GM12878 (cell line): Measurements from ENCODE around the gene C16orf86. TPM values are rescaled to one million over a fixed set of nuclear protein-coding genes. Genes with fewer than 3 reads are reported as not detected.

ENCODE experiments used
- ATAC-seq: fragments of 200-7000 bp; cut with Tn5 transposase; 3 replicates; pipeline ENCODE4 v1.9.1; 2020; ENCODE audit warnings: mild to moderate bottlenecking, moderate library complexity
- BruUV-seq: library from RNA; stranded (reverse); fragments of 400-500 nt; replicated peaks from 2 replicates; lab custom pipeline; 2021; lab: Mats Ljungman, UMichigan
- CTCF ChIA-PET: fragments of 300-600 bp; sonication (Branson Sonifier 250); formaldehyde crosslinking; extraction: SDS; loops from one replicate; lab custom pipeline; 2021; ENCODE audit warnings: inconsistent platforms; lab: Yijun Ruan, JAX
- POLR2A ChIA-PET: fragments of 350-600 bp; formaldehyde crosslinking; extraction: SDS; loops from one replicate; lab custom pipeline; 2021; ENCODE audit warnings: inconsistent platforms; lab: Charles Lee
- RAD21 ChIA-PET: fragments of 300-600 bp; sonication (Branson Sonifier 250); formaldehyde crosslinking; loops from one replicate; lab custom pipeline; 2023; ENCODE audit warnings: antibody characterized with exemption; ENCODE audit not compliant: unreplicated experiment; lab: Charles Lee
- SMC1A ChIA-PET: fragments of 300-600 bp; sonication (Branson Sonifier 250); formaldehyde crosslinking; loops from one replicate; lab custom pipeline; 2023; ENCODE audit not compliant: unreplicated experiment, uncharacterized antibody; lab: Charles Lee
- DNase-seq: peaks from one replicate; pipeline ENCODE4 v3.0.0-alpha.2; 2011; ENCODE audit warnings: low read depth, low spot score
- FAIRE-seq: peaks from 3 replicates; lab custom pipeline; 2011; peaks lifted over from hg19 to GRCh38; lab: Jason Lieb, UNC
- H2AFZ ChIP-seq: 2 replicates; pipeline ENCODE4 v1.6.0; 2011; ENCODE audit warnings: low read depth, low read length, control low read depth; ENCODE audit not compliant: control insufficient read depth
- H3K27ac ChIP-seq: 2 replicates; pipeline ENCODE4 v1.5.1; 2011; ENCODE audit warnings: control low read depth; ENCODE audit not compliant: control insufficient read depth, insufficient read depth
- H3K27me3 ChIP-seq, 2 experiments: replicated peaks in 1 of 2; 2 replicates each; pipeline versions ENCODE4 v1.6.0 to v1.6.1; 2011; ENCODE audit warnings: low read length in 1 of 2; ENCODE audit not compliant: control insufficient read depth in 2 of 2, insufficient read depth in 2 of 2
- H3K36me3 ChIP-seq, 2 experiments: 2 replicates each; pipeline ENCODE4 v1.5.1; 2011; ENCODE audit warnings: low read length in 1 of 2; ENCODE audit not compliant: control insufficient read depth in 2 of 2, insufficient read depth in 2 of 2
- H3K4me1 ChIP-seq: 2 replicates; pipeline ENCODE4 v1.6.1; 2011; ENCODE audit warnings: mild to moderate bottlenecking, low read length, moderate library complexity, mixed read lengths; ENCODE audit not compliant: control insufficient read depth, insufficient read depth
- H3K4me2 ChIP-seq: 2 replicates; pipeline ENCODE4 v1.6.0; 2011; ENCODE audit warnings: control low read depth; ENCODE audit not compliant: control insufficient read depth, insufficient read depth
- H3K4me3 ChIP-seq: fragments of 200-600 bp; sonication (generic); 2 replicates; pipeline ENCODE4 v1.5.1; 2016
- H3K79me2 ChIP-seq: 2 replicates; pipeline ENCODE4 v1.6.0; 2011; ENCODE audit warnings: low read length; ENCODE audit not compliant: control insufficient read depth, insufficient read depth
- H3K9ac ChIP-seq: 2 replicates; pipeline ENCODE4 v1.8.0; 2011; ENCODE audit warnings: low read length, control low read depth, mixed read lengths; ENCODE audit not compliant: control insufficient read depth, insufficient read depth
- H3K9me3 ChIP-seq: replicated peaks from 3 replicates; pipeline ENCODE4 v1.5.1; 2011; ENCODE audit warnings: mild to moderate bottlenecking, low read length; ENCODE audit not compliant: control insufficient read depth, insufficient read depth
- H4K20me1 ChIP-seq: 2 replicates; pipeline ENCODE4 v1.6.0; 2011; ENCODE audit not compliant: control insufficient read depth, insufficient read depth
- CTCF ChIP-seq, 3 experiments: IDR thresholded peaks in 2 of 3; conservative IDR thresholded peaks in 1 of 3; 2 replicates each; pipeline ENCODE4 v1.5.1; 2011; ENCODE audit warnings: low read depth in 3 of 3, low read length in 3 of 3, mild to moderate bottlenecking in 3 of 3, control low read depth in 2 of 3, moderate library complexity in 2 of 3, inconsistent platforms in 1 of 3, mixed read lengths in 1 of 3; ENCODE audit not compliant: control insufficient read depth in 2 of 3, insufficient read depth in 1 of 3; ENCODE audit errors: extremely low read depth in 1 of 3
- EGR1 ChIP-seq, 2 experiments: IDR thresholded peaks; 1 replicate in 1 of 2; 2 replicates in 1 of 2; pipeline ENCODE4 v1.6.1; 2011 to 2012; ENCODE audit warnings: low read depth in 2 of 2, low read length in 2 of 2, borderline replicate concordance in 1 of 2, mild to moderate bottlenecking in 1 of 2, moderate library complexity in 1 of 2
- PBX3 ChIP-seq: IDR thresholded peaks from 2 replicates; pipeline ENCODE4 v1.6.1; 2011; ENCODE audit warnings: mild to moderate bottlenecking, low read depth, low read length, moderate library complexity; ENCODE audit not compliant: insufficient replicate concordance
- WGBS: methylation state at CpG from one replicate; pipeline ENCODE4 v1.1.6; 2016; ENCODE audit warnings: low lambda C conversion rate; ENCODE audit not compliant: insufficient replicate concordance, insufficient coverage; ENCODE audit errors: missing lambda C conversion rate; 5-methylcytosine and 5-hydroxymethylcytosine counted together
- in situ Hi-C: fragments of 300-500 bp; cut with MboI; formaldehyde crosslinking; loops from 9 replicates; pipeline ENCODE4 v1.14.3; 2018; ENCODE audit warnings: mixed read lengths
- intact Hi-C: fragments of 100-400 bp; cut with micrococcal nuclease; formaldehyde crosslinking; loops from one replicate; pipeline ENCODE4 v1.14.2; 2022; ENCODE audit not compliant: unreplicated experiment
- polyA plus RNA-seq, 11 experiments: library from polyadenylated mRNA; depleted of rRNA in 4 of 11; unstranded in 6 of 11; stranded (reverse) in 5 of 11; fragments of >200 nt; fragmentation: Nextera tagmentation in 4 of 11; fragmentation: Illumina TruSeq in 1 of 11; extraction: Ambion mirVana in 4 of 11; extraction: Trizol in 1 of 11; gene quantifications; 1 replicate in 1 of 11; 2 replicates in 10 of 11; pipeline versions ENCODE4 v1.2.1 to v1.2.3, GENCODE V29; 2011 to 2016; ENCODE audit warnings: inconsistent platforms in 2 of 11, missing spikeins in 2 of 11, low read depth in 1 of 11
- total RNA-seq, 4 experiments: library from RNA; depleted of rRNA in 3 of 4; stranded (reverse); fragments of >200 nt in 3 of 4; fragmentation: Illumina TruSeq in 1 of 4; extraction: Trizol in 1 of 4; gene quantifications; 2 replicates each; pipeline versions ENCODE4 v1.2.1 to v1.2.3, GENCODE V29; 2013 to 2021

The C16orf86 gene
- total and polyA plus RNA-seq, 10 of the 15 experiments (the other 5 are each of a cell fraction or from before 2014, with no cell fraction given), result 0.11 to 3.3 (median 1.6) TPM

GRCh38 chr16:67663151-67663876, 3.3 kb upstream of the C16orf86 start:
- H2AFZ ChIP-seq, result no peak overlapping the region
- no peak overlapping the region for H3K9ac ChIP-seq
- H3K4me2 ChIP-seq, result no peak overlapping the region
- H3K27me3 ChIP-seq, result no peaks in the 10 kb centered on the region
- POLR2A ChIA-PET, result interaction anchor here (0.5 to 1.1 kb wide), 5 partner anchors 19 to 155 kb away, joined by 3 to 6 read pairs (median 3); partner anchors contain the start of gene CARMIL2
- 0 out of 3 replicates have a peak, but pooled peaks of 1 of the 2 experiments have one; percentile 21 for TF ChIP-seq EGR1 (IDR thresholded peaks at IDR 0.05; ENCODE audit: borderline replicate concordance in 1 of 2, low read depth in 2 of 2, low read length in 2 of 2)
- TF ChIP-seq PBX3, result no peak
- peak in 2 of 3 experiments; percentile 18 to 36; a peak in 1 of 6 replicates for TF ChIP-seq CTCF (IDR thresholded peaks at IDR 0.05 in 2 of 3, conservative IDR thresholded peaks at IDR 0.05 in 1 of 3; ENCODE audit: control insufficient read depth in 2 of 3, extremely low read depth in 1 of 3, insufficient read depth in 1 of 3, low read depth in 3 of 3, low read length in 3 of 3)
- TF ChIP-seq, all 136 proteins: peak for 2
- ATAC-seq, result no peak
- CTCF ChIA-PET, result interaction anchor here (0.7 to 11.9 kb wide), 5 partner anchors 18 to 262 kb away, joined by 3 to 196 read pairs (median 5); partner anchors contain the start of gene CARMIL2
- 69% methylated on average over 25 of the region's 25 CpGs for WGBS
- Histone ChIP-seq H4K20me1 (no peaks in the 10 kb centered on the region), H3K4me3 (no peak overlapping the region), H3K36me3 (peaks cover under 1 to 6% of the 10 kb centered on the region in 2 experiments; a peak in 3 of 4 replicates), H3K79me2 (peaks cover 12% of the 10 kb centered on the region), H3K9me3 (no peaks in the 10 kb centered on the region), H3K27ac (no peak overlapping the region), H3K4me1 (peaks cover 25% of the 10 kb centered on the region)
- RAD21 ChIA-PET, result interaction anchor here (0.9 to 1.0 kb wide), 2 partner anchors 9 to 142 kb away, joined by 3 to 4 read pairs; no protein-coding TSS in a partner anchor
- DNase-seq, result no peak
- SMC1A ChIA-PET, result interaction anchor here (1.0 to 1.4 kb wide), 2 partner anchors 19 to 153 kb away, joined by 3 read pairs; partner anchors contain the start of gene CARMIL2
- BruUV-seq, result no TSS peak
- FAIRE-seq, result no peak
- in situ Hi-C loops, result no loop called here
- intact Hi-C loops, result loop anchor here (5.0 kb wide), 1 partner anchor 506 kb away; the partner anchor contains the start of genes FBXL8 and TRADD
